HG03064 (cell line): ENCODE results near the gene DNAJC11.

Experiments
- ATAC-seq: cut with Tn5 transposase; IDR thresholded peaks from one replicate; pipeline ENCODE4 v1.9.1; 2021; ENCODE audit warnings: low read depth; ENCODE audit not compliant: unreplicated experiment

Gene DNAJC11

DNA sequence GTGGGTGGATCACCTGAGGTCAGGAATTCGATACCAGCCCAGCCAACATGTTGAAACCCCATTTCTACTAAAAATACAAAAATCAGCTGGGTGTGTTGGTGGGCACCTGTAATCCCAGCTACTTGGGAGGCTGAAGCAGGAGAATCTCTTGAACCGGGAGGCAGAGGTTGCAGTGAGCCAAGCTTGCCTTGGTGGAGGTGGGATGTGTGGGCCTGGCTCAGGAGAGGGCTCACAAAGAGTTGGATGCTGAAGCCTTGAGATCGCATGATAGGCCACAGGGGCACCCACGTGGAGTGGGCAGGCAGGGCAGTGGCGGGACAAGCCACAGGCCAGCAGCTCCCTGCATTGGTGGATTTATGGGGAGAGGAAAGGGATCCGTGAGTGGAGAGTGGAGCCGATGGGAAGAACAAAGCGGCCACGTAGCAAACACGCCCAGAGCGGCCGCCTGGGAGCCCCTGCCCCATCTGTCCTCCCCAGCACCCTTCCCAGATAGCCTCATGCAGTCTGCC lies 72.6 kb downstream of the DNAJC11 start:
- no peak for ATAC-seq

DNA sequence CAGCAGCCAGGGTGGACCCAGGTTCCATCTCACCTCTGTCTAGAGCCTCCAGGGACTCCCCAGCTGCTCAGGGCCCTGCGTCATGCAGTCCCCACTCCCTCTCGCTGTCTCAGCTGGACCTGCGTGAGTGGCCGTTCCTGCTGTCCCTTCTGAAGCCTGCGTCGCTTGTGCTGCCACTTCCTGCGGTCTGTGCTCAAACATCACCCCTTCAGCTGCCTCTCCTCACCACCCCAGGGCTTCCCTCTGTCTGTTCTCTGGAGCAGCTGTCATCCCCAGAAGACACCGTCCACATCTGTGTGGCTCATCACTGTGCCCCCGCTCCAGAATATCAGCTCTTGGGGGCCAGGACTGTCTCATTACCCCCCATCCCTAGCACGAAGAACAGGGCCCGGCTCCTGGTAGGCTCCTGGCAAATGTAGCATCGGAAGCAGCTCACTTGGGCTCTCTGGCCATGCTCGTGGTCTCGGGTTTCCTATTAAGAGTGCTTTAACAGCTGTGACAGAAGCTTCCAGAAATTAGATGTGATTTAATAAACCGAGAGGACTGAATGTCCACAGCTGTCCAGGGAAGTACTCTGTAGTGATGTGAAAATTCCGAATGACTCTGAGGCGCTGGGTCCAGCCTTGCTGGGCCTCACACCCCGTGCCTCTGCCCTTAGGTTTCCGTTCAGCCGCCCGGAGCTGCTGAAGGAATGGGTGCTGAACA lies 73.6 kb downstream of the DNAJC11 start:
- no peak for ATAC-seq

DNA sequence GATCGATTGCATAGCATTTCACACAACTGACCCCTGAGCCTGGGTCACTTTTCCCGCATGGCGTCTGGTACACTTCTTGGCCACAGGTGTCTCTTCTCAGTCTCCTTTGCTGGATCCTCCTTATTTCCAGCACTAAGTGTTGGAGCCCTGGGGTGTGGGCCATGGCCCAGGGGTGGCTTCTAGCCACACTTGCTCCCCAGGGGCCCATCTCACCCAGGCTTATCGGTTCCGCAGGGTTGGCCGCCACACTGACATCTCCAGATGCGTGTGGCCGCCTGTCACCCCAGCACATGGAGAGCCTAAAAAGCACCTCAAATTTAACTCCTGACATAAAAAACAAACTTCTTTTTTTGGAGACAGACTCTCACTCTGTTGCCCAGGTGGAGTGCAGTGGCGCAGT lies 74.6 kb downstream of the DNAJC11 start:
- no peak for ATAC-seq

DNA sequence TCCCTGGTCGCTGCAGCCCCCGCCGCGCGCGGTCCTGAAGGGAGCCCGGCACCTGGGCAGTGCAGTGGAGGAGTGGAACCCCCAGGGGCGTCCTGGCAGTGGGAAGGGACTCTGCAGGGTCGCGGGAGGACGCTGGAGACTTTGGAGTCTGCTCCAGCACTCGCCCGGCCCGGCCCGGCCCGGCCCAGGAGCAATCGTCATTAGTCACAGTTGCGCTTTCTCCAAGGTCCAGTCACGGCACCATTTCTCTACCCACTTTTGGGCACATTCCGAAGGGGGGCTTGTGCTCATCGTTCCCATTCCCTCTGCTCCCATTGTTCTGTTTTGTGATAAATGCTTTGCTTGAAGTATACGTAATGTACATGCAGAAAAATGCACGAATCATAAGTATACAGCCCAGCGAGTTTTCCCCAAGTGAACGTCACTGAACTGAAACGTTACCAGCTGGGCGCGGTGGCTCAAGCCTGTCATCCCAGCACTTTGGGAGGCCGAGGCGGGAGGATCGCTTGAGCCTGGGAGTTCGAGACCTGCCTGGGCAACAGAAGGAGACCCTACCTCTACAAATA lies 75.9 kb downstream of the DNAJC11 start:
- ATAC-seq, result peak; percentile 15

DNA sequence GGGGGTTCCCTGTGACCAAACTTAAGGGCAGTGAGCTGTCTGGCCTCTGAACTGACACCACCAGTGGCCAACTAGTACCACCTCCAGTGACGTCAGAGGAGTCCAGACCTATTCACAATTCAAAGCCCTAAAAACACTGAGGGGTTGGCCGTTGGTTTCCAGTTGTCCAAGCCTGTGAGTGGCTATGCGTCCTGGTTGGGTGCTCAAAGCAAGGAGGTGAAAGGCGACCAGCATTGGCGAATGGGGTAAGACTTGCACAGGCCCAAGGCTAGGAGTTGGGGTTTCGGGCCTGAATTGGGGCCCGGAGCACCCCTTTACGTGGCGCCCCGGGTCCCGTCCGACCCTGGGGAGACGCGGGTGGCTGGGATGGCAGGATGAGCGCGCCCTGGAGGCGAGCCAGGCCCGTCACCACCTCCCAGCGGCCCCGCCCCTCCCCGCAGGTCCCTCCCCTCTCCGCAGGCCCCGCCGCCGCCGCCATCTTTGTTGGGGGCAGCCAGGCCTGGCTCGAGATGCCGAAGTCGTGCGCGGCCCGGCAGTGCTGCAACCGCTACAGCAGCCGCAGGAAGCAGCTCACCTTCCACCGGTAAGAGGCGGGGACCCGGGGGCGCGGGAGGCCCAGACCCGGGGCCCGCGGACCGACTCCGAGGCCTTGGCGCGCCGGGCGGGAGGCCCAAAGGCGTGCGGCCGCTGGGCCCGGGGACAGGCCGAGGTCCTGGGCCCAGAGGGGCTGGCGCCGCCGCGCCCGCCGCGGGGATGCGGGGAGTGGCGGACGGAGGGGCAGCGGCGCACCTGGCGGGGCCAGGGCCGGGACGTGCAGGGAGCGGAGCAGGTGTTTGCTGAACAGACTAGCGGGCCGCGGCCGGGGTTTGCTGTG lies 76.7 kb downstream of the DNAJC11 start, which contains the start of gene THAP3:
Gene THAP3, plus strand, starts transcription at position 159 of the 874 bp plus-strand sequence. Its CDS starts 351 bp downstream, at position 510.
- ATAC-seq, result peak; percentile 83

DNA sequence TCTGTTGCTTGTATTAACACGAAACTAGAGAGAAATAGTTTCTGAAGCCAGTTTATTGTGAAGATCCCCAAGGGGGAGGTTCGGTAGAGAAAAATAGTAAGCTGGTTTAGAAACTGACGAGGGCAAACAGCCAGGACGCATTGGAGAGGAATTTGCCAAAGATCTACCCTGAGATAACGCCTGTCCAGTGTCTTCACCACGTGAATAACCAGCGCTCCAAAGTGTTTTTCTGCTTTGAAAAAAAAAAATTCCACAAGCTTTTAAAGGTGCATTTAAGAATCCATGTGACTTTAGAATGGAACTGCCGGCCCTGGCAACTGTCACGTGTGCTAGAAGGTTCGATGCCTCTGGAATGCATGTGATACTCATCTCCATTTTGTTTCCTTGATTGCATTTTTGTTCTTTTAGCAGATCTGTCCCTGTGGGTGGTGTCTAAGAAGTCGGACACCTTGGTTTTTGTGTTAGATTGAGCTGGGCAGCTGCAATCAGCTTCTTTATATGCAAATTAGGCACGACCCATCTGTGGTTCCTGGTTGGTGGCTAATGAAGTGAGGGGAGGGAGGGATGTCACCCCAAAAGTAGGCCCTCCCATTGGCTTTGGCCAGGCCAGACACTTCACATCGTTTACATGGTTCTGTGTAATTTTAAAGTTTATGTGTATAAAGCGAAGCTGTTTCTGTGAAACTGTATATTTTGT lies 78.2 kb downstream of the DNAJC11 start:
- ATAC-seq, result no peak

DNA sequence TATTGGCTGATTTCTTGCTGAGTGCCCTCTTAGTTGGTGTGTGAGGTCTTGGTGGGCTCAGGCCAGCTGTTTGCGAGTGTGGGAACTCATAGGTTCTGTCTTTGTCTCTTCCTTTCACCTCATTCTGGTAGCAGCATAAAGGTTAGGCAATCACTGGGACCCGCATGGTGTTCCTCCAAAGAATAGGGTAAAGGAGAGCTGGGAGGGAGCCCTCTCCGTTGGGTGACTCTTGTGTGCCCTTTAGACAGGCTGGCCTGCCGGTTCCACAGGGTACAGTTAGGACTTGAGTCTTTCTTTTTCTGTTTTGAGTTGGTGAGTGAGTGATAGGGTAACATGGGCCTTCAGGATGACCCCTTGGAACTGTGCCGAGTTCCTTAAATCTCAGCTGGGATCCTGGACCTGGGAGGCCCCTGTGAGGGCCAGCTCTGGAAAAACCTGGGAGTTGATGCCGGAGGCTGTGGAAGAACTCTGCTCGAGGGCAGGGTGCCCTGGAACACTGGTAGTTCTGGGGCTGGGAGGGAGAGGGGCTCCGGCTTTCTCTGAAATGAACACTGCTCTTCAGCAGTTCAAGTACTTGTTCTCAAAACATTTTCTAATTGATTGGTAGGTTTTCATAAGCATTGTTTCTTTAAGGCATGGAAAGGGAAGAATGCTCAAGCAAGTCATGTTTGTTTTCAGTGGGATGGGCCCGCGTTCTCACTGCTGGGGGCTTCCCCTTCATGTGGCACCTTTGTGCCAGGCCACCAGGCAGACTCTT lies 79.0 kb downstream of the DNAJC11 start:
- no peak for ATAC-seq

DNA sequence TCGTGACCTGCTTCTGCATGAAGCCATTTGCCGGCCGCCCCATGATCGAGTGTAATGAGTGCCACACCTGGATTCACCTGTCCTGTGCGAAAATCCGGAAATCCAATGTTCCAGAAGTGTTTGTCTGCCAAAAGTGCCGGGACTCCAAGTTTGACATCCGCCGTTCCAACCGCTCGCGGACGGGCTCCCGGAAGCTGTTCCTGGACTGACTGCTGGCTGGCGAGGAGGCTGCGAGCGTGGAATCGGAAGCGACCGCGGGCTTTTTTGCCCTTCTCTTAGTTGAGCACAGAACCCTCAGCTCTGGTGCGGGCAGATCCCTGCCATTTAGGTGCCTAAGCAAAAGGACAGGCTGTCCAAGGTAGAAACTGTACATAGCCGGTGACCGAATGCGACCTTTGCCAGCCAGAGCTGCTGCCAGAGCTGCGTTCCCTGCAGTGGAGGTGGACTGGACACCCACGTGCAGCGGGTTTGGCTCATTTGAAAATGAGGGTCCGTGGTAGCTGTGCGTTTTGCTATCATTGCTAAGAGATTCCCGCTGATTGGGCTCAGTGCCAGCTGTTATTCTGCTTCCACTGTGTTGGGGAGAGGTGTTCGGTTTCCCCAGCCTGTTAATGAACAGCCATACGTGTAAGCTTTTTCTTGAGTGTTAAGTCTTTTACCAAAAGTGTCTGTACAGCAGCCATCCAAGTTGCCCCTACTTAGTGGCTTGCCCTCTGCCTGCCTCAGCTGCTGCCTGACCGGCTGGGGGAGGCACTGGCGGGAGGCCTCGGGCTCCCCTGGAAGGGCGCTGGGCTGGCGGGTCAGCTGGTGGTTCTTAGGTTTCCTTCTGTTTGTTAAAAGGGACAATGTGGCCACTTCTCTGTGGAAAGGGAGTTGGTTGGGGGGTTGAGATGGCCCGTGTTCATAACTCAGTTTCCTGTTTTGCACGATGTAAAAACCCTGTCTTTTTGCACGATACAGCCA lies 79.9 kb downstream of the DNAJC11 start:
- no peak for ATAC-seq

DNA sequence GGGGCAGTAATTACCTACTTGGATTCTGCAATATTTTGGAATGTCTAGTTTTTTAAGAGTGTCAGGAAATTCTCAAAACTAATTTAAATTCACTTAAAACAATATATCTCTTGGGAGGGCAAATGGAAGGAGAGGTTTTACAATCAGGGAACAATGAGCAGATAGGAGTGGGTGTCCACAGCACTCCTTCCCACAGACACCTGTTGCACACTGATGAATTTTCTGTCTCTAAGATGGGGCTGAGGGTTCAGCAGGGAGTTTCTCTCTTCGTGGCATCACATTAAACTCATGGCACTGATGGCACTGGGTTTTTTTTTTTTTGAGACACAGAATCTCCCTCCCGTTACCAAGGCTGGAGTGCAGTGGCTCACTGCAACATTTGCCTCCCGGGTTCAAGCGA lies 82.6 kb downstream of the DNAJC11 start:
- ATAC-seq, result no peak

DNA sequence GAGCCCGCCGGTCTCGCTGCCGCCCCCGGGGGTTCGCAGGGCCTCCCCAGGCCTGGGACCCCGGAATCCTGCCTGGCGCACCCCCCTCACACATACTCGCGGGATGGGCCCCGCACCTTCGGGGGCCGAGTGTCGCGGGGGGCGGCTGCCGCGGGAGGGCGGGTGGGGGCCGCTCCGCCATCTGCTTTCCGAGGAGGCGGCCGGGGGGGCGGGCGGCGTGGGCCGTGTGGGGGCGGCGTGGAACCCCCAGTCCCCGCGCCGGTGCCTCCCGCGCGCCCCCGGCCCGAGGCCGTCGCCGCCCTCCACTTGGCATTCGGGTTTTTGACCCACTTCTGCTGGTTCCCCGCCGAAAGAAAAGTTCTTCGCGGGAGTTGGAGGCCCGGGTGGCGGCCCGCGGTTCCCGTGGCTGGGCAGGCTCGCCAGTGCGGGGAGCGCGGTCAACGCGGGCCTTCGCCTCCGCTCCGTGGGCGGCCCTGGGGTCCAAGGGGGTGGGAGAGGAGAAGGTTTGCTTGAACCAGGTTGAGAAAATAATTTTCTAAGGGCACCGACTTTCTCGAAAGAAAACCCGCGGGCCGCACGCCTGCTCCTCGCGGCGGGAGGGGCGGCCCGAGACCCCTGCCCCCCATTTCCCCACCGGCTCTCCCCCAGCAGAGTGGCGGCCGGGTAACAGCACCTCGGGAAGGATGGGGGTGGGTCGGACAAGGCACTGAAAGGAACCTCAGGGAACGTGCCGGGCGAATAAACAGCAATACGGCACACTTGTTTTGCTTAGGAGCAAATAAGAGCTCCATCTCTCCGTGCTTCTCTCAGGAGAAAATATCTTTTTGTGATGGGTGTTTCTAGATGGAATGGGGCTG lies 86.5 kb downstream of the DNAJC11 start:
- ATAC-seq, result no peak

DNA sequence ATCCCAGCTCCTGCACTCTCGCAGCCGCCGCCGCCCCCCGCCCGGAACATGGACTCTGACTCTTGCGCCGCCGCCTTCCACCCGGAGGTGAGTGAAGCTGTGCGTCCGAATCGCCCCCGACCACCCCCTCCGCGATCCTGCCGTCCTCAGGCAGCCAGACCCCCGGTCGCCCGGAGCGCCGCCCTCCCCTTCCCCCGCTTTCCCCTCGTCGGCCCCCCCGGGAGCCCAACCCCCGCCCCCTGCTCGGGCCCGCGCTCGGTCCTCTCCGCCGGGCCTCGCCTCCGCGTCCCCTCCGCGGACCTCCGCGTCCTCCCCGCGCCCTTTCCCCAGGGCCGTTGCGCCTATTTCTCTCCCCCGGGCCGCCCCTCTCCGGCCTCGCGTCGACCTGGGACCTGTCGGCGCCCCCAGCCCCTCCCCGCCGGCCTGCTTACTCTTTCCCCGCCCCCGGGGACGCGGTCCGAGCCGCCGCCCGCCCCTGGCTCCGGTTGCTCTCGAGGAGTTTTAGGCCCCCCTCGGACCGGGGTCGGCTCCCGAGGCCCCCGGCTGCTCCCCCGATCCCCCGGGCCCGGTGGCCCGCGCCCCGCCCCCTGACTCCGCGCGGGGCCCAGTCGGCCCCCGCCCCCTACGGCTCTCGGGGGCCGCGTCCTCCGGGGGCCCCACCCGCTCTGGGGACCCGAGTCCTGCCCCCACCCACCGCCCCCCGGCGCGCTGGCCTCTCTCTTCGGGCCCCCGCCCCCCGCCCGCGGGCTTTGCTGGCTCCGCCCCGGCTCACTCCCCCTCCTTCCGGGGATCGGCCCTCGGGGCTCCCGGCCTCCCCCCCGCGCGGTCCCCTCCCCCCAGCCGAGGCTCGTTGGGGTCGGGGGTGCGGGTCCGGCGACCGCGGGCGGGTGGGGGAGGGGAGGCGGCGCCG lies 87.3 kb downstream of the DNAJC11 start:
- no peak for ATAC-seq

DNA sequence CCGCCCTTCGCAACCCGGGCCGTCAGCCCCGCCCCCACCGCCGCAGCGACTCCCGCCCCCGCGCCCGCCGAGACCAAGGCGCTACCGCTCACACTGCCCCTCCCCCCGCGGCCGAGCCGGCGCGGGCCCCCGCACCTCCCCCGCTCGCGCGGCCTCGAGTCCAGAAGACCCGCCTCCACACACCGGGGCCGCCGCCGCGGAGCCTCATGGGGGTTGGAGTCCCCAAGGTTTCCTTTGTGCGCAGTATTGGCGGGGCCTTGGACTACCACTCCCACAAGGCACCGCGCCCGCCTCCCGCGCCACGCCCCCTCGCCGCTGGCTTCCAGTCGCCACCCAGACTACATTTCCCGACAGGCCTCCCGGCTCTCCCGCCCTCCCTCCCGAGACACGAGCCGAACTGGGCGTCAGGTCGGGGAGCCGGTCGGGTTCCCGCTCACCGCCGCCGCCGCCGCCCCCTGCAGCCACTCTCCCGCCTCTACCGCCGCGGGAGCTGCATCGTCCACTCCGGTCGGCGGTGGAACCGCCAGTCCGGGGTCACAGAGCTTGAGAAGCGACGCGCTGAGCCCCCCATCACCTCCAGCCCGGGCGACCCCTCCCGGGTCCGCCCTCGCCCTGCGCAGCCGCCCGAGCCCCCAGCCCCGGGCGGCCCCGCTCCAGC lies 88.1 kb downstream of the DNAJC11 start, which contains the start of gene PHF13:
Gene PHF13, plus strand, starts transcription at position 371 of the 658 bp plus-strand sequence. CDS start 336 bp downstream, outside the sequence.
- peak; percentile 83 for ATAC-seq

DNA sequence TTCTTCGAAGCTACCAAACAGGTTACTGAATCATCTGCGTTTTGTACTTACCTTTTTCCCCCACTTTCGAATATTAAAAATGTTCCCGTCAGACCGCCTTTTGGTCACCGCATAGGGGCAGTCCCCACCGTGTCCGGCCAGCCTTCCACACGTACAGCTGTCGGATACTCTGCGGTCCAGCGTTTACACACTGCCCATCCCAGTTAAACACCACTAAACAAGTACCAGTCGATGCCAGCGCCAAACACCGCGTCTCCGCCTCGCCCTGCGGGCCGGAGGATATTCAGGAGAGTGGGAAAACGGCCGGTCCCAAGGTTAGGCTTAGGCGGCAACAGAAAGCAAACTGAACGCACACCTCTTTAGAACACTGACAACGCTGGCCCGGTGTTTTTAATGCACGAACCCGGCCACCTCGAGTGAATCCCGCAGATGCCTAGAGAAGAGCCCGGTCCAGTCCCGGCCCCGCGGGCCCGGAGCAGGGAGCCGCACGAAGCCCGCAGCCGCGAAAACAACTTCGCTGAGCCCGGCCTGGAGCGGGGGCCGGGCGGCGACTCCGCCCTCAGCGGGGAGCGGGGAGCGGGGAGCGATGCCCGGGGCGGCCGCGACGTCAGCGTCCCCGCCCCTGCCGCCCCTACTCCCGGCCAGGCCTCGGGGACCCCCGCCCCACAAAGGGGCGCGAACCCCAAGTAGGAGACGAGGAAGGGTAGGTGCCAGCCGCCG lies 88.8 kb downstream of the DNAJC11 start:
- peak; percentile 25 for ATAC-seq

DNA sequence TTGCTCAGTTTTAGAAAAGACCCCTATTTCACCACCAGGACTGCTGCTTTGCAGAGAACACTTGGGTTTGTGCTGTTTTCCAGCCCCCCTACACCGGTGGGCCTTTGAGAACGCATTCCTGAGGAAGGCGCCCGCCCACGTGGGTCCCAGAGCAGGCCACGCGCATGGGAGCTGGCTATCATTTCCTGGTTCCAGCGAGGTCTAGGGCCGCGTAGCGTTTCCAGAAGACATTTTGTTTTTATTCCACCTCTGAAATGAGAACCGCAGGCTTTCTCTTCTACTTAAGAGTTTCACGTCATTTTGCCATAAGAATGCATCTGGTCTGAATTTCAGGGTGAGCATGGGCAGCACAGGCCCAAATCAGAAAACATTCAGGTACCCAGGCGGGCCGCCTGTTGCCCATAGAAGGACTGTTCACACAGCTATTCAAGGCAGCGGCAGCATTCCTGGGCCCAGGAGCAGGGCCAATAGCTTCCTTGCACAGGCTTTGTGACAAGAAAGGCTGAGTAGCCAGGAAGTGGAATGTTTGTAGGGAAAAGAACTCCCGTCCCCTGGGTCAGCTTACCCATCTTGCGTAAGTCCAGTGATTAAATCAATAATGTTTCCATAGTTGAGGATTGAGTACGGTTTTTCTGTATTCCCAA lies 97.6 kb downstream of the DNAJC11 start:
- ATAC-seq, result no peak
